HG02870 (cell line): ENCODE measurements around the gene HNMT.
"Not testable (repeated sequence)": the region's sequence is repeated elsewhere in the genome, so short reads cannot be mapped to it uniquely, and the experiment has no call there.

Source experiments
- ATAC-seq: cut with Tn5 transposase; IDR thresholded peaks from one replicate; pipeline ENCODE4 v1.9.1; 2021; ENCODE audit warnings: mild to moderate bottlenecking, moderate library complexity; ENCODE audit not compliant: unreplicated experiment

HNMT gene

GRCh38 chr2:137964066-137964858, at the start of gene HNMT:
Gene HNMT (plus strand): TSS chr2:137964473. CDS start chr2:137964492, 19 bp downstream.
- no peak for ATAC-seq

- ATAC-seq: no peak
Observed at GRCh38 chr2:137921105-137921880, 43.0 kb upstream of the HNMT start.

GRCh38 chr2:137922171-137922570, 42.1 kb upstream of the HNMT start:
- ATAC-seq: not testable (repeated sequence)

GRCh38 chr2:137924019-137924418, 40.3 kb upstream of the HNMT start:
- no peak for ATAC-seq

- ATAC-seq: no peak
Observed at GRCh38 chr2:137925599-137925998, 38.7 kb upstream of the HNMT start.

- ATAC-seq: no peak
Observed at GRCh38 chr2:137927846-137928245, 36.4 kb upstream of the HNMT start.

GRCh38 chr2:137928547-137929518, 35.4 kb upstream of the HNMT start:
- ATAC-seq: no peak

- ATAC-seq: no peak
Observed at GRCh38 chr2:137929519-137929916, 34.8 kb upstream of the HNMT start.

- no peak for ATAC-seq
Observed at GRCh38 chr2:137930146-137930545, 34.1 kb upstream of the HNMT start.

- no peak for ATAC-seq
Observed at GRCh38 chr2:137935591-137935990, 28.7 kb upstream of the HNMT start.

- no peak for ATAC-seq
Observed at GRCh38 chr2:137937246-137937645, 27.0 kb upstream of the HNMT start.

GRCh38 chr2:137937778-137938177, 26.5 kb upstream of the HNMT start:
- ATAC-seq: no peak

- ATAC-seq: no peak
Observed at GRCh38 chr2:137938204-137938603, 26.1 kb upstream of the HNMT start.

- ATAC-seq: no peak
Observed at GRCh38 chr2:137939026-137939425, 25.2 kb upstream of the HNMT start.

- no peak for ATAC-seq
Observed at GRCh38 chr2:137940154-137940553, 24.1 kb upstream of the HNMT start.

GRCh38 chr2:137942037-137942832, 22.0 kb upstream of the HNMT start:
- ATAC-seq: no peak

- no peak for ATAC-seq
Observed at GRCh38 chr2:137942833-137943677, 21.2 kb upstream of the HNMT start.

GRCh38 chr2:137943678-137944347, 20.5 kb upstream of the HNMT start:
- no peak for ATAC-seq

- ATAC-seq: no peak
Observed at GRCh38 chr2:137944714-137945113, 19.6 kb upstream of the HNMT start.
